ENCODE measurements around the gene NTSR2. TPM values are rescaled to one million over a fixed set of nuclear protein-coding genes. Genes with fewer than 3 reads are reported as not detected.

Gene NTSR2
- total RNA-seq, 4 donors from 2014 or later: not detected

DNA sequence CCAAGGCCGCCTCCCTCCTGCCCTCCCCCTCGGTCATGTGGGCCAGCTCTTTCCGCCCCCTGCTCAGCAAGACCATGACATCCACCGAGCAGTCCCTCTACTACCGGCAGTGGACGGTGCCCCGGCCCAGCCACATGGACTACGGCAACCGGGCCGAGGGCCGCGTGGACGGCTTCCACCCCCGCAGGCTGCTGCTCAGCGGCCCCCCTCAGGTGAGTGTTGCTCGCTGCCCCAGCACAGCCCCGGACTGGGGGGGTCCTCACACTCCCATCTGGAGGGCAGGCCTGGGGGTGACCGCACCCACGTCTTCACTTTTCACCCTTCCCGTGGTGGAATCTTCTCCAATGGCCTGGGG lies 51.3 kb downstream of the NTSR2 start:
- Histone ChIP-seq H3K4me3 (replicated peaks in 1 of 3) (no peak overlapping the region), H3K36me3 (no peaks in the 10 kb centered on the region), H3K27me3 (no peaks in the 10 kb centered on the region), H3K9me3 (no peaks in the 10 kb centered on the region), H3K4me1 (no peaks in the 10 kb centered on the region), H3K27ac (no peak overlapping the region)
- 93 to 95% methylated on average over 13 to 19 of the region's 20 CpGs for WGBS, 2 donors
- intact Hi-C loops (cut with DNase I): no loop called here
- TF ChIP-seq, protein P1, sequence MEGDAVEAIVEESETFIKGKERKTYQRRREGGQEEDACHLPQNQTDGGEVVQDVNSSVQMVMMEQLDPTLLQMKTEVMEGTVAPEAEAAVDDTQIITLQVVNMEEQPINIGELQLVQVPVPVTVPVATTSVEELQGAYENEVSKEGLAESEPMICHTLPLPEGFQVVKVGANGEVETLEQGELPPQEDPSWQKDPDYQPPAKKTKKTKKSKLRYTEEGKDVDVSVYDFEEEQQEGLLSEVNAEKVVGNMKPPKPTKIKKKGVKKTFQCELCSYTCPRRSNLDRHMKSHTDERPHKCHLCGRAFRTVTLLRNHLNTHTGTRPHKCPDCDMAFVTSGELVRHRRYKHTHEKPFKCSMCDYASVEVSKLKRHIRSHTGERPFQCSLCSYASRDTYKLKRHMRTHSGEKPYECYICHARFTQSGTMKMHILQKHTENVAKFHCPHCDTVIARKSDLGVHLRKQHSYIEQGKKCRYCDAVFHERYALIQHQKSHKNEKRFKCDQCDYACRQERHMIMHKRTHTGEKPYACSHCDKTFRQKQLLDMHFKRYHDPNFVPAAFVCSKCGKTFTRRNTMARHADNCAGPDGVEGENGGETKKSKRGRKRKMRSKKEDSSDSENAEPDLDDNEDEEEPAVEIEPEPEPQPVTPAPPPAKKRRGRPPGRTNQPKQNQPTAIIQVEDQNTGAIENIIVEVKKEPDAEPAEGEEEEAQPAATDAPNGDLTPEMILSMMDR (IDR thresholded peaks at IDR 0.05): no peak
- TF ChIP-seq POLR2A (IDR thresholded peaks at IDR 0.05): no peak
- no peak for DNase-seq

DNA sequence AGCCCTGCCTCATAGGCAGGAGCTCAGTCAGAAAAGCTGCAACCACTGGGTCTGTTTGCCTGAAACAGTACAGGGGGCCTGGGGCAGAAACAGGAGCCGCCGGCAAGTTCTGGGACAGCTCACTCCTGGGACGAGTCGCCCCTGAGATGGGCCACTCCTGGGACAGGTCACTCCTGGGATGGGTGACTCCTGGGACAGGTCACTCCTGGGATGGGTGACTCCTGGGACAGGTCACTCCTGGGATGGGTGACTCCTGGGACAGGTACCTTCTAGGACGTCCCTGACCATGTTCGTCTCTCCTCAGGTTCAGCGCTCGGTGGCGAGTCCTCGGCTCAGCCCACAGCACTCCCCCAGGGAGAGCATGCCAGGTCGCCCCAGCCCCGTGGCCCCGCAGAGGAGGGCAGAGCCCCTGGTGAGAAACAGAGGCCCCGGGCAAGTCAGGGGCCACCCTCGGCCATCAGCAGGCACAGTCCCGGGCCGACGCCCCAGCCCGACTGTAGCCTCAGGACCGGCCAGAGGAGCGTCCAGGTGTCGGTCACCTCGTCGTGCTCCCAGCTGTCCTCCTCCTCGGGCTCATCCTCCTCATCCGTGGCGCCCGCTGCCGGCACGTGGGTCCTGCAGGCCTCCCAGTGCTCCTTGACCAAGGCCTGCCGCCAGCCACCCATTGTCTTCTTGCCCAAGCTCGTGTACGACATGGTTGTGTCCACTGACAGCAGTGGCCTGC lies 51.8 kb downstream of the NTSR2 start:
- WGBS, 2 donors: 88 to 96% methylated on average over 13 to 32 of the region's 33 CpGs
- H3K27me3 ChIP-seq: no peaks in the 10 kb centered on the region
- TF ChIP-seq, protein P1 (IDR thresholded peaks at IDR 0.05): no peak

GRCh38 chr2:11617527-11617926 lies 52.5 kb downstream of the NTSR2 start:
- intact Hi-C loops (cut with DNase I): no loop called here
- 91 to 95% methylated on average over 12 of the region's 14 CpGs for WGBS, 2 donors
- Histone ChIP-seq H3K4me1 (no peaks in the 10 kb centered on the region), H3K4me3 (replicated peaks in 1 of 3) (no peak overlapping the region), H3K9me3 (no peaks in the 10 kb centered on the region), H3K27ac (no peak overlapping the region), H3K27me3 (no peaks in the 10 kb centered on the region), H3K36me3 (no peaks in the 10 kb centered on the region)
- no peak for TF ChIP-seq POLR2A (IDR thresholded peaks at IDR 0.05)
- TF ChIP-seq, protein P1 (IDR thresholded peaks at IDR 0.05): no peak
- no peak for DNase-seq

More for the DNA sequence above, 51.8 kb downstream of the NTSR2 start:
- Histone ChIP-seq H3K9me3 (no peaks in the 10 kb centered on the region), H3K4me1 (no peaks in the 10 kb centered on the region), H3K4me3 (replicated peaks in 1 of 3) (no peak overlapping the region), H3K36me3 (no peaks in the 10 kb centered on the region), H3K27ac (no peak overlapping the region)
- no peak for DNase-seq
- intact Hi-C loops (cut with DNase I): no loop called here

DNA sequence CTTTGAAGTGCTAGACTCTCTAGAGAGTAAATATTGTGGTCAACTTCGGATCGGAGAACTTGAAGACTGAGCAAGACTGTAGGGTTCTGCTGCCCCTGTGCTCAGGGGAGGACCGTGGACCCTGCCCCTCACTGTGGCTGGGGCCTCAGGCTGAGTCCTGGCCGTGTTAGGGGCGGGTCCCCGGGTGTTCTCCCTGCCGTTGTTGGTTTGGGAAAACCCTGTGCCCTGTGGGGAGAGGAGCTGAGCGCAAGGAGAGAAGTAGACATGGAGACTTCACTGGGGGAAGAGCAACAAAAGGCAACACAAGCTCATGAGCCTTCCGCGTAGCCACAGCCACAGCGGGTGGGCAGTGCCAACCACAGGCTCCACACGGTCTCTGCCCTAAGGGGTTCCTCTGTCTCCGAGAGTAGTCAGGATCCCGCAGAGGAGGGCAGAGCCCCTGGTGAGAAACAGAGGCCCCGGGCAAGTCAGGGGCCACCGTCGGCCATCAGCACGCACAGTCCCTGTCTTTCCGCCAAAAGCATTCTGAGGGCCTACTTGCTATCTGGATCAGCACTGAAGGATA lies 53.1 kb downstream of the NTSR2 start:
- no peaks in the 10 kb centered on the region for H3K27me3 ChIP-seq
- no peak overlapping the region for H3K4me3 ChIP-seq (replicated peaks in 1 of 3)
- 84 to 87% methylated on average over 18 to 19 of the region's 19 CpGs for WGBS, 2 donors
- no peaks in the 10 kb centered on the region for H3K36me3 ChIP-seq
- intact Hi-C loops (cut with DNase I): no loop called here
- no peak overlapping the region for H3K27ac ChIP-seq
- H3K4me1 ChIP-seq: no peaks in the 10 kb centered on the region
- DNase-seq: no peak
- TF ChIP-seq, protein P1 (IDR thresholded peaks at IDR 0.05): no peak
- no peak for TF ChIP-seq POLR2A (IDR thresholded peaks at IDR 0.05)
- H3K9me3 ChIP-seq: no peaks in the 10 kb centered on the region

GRCh38 chr2:11616097-11616687 lies 53.8 kb downstream of the NTSR2 start:
- H3K4me3 ChIP-seq (replicated peaks in 1 of 3): no peak overlapping the region
- TF ChIP-seq, protein P1 (IDR thresholded peaks at IDR 0.05): no peak
- TF ChIP-seq POLR2A (IDR thresholded peaks at IDR 0.05): no peak
- 85 to 91% methylated on average over 14 of the region's 14 CpGs for WGBS, 2 donors
- intact Hi-C loops (cut with DNase I): no loop called here
- DNase-seq: no peak
- no peaks in the 10 kb centered on the region for H3K36me3 ChIP-seq
- H3K27ac ChIP-seq: no peak overlapping the region
- H3K9me3 ChIP-seq: no peaks in the 10 kb centered on the region
- H3K4me1 ChIP-seq: no peaks in the 10 kb centered on the region
- H3K27me3 ChIP-seq: no peaks in the 10 kb centered on the region
